ENCODE results near the gene PDE11A.

PDE11A gene

DNA sequence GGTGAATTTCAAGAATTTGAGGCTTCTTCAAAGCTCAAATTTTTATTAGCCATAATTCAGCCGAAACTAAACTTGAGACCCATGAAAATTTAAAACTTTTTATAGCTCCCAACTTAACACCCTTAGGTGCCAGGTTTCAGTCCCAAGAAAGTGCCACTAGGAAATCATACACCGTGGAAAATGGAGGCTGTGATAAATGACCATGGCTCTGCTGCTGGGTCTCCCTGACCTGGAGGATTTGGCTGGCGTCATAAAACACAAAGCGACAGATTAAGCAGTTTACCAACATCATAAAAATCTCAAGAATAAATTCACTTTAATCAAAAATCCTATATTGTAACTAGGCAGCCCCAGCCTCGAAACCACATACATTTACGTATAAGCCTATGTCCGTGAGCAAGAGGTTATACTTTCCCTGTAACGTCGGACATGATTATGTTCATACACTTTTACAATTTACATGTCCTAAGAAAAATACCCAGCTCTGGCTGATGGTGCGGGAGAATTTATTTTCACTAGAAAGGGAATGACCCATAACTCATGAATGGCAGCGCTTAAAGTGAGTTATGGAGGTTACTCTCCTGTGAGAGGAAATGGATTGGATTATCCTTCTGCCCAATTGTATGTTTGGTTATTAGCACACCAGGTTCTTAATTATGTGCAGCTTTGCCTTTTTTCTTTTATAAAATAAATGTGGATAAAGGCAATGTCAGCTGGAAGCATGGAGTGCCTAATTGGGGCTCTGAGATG, 350.6 kb downstream of the PDE11A start:
- no peak for DNase-seq

DNA sequence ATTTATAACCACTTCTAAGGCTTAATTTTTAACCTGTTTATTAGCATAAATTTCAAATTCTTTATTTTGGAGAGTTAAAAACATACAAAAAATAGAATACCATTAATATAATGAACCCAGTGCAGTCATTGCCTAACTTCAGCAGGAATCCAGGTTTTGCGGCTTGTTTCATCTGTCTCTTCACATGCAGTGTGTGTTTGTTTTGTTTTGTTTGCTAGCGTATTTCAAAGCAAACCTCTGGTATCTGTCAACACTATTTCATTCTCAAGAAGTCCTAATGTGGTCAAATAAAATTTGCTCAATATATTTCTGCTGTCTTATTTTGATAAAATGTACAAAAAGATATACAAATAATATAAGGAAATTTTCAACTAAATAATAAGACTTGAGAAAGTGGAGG, 351.5 kb downstream of the PDE11A start:
- DNase-seq, result no peak

DNA sequence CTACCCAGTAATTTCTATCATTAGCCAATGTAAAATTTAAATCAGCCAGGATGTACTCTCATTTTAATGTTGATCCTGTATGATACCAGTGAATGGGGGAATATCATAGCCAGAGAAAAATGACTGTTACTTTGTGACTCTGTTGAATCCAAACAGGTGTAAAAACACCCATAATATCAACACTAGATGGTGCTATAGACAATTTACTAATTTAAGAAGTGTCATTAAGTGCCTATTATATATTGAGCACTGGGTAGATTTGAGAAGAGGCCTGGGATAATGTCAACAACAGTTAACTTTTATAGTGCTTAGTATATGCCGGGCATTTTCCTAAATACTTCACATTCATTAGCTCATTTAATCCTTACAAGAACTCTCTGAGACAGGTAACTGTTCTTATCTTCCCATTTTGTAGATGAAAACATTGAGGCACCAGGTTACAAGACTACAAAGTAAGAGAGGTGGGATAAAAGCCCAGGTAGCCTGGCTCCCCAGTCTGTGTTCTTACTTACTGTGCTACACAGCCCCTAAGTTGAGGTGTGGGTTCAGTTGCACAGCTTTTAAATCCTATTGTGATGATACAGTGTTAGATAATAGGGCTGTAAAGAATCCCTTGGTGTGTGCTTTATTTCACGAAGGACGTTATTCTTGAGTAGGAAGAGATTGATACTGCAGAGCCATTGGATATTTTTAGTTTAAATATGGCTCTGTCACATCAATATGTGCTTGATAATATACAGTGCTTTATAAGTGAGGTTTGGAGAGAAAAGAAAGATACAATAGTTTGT, 354.6 kb downstream of the PDE11A start:
- DNase-seq, result no peak

DNA sequence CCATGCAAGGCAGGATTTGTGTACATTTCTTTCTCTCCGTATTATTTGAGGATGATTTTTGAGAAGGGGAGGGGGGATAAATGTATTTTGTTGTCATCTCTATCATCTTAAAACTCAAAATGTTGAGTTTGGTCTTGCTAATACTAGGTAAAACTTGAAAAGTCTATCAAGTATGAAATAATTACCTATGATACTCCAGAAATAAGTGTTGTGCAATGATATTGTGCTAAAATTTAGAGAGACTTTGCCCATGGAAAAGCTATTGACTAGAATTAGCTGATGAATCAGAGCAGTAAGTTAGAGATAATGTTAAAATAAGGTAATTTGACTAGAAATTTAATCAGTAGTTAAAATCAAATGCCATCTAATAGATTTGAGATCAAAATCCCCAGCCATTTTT, 356.1 kb downstream of the PDE11A start:
- no peak for DNase-seq

DNA sequence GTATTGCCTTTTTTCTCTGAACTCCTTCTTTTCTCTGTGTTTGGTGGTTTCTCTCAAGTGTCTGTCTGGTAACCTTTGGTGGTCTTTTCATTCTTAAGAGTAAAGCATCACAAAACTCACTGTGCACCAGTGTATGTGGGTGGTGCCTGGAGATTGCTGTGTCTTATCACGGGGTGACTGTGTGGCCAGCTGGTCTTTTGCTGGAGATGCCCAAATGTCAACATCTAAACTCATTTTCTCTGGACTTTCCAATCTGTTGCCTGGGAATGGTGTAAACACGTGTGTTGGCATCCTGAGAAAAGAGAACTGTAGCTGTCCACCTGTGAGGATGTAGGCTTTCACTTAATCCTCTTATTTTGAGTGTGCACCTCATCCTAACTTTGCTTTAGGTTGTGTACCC, 356.8 kb downstream of the PDE11A start:
- no peak for DNase-seq

DNA sequence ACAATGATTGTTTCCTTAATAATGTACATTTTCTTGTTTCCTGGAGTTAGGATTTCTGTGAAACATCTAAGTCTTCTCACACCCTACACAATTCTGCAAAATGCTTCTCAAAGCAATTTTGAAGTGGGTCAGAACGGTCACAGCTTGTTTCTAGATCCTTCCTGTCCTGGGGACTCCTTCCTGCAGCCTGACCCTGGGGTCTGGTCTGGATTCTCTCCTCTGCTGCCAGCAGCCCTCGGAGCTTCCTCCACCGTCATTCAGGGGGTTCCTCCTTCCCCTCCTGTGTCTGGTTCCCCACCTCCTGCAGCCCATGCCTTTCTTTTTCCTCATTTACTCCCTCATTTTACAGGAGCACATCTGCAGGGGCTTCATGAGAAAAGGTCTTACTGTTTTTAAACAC, 357.9 kb downstream of the PDE11A start:
- DNase-seq, result no peak

DNA sequence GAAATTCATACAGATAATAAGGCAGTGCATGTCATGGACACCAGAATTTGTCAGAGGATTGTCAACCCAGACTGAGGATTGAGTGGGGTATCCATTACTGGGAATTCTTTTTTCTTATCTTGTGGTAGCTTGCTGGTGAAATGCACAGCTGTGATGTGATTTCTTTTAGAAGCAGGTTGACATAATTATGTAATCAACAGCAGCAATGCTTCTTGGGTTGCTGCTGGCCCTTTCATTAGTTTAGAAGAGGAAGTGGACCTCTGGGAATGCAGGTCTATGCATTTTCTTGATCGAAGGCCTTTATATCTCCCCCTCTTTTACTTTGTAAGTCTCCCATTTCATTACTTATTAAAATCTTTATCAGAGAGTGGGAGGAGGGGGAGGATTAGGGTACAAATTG, 360.1 kb downstream of the PDE11A start:
- DNase-seq, result no peak

DNA sequence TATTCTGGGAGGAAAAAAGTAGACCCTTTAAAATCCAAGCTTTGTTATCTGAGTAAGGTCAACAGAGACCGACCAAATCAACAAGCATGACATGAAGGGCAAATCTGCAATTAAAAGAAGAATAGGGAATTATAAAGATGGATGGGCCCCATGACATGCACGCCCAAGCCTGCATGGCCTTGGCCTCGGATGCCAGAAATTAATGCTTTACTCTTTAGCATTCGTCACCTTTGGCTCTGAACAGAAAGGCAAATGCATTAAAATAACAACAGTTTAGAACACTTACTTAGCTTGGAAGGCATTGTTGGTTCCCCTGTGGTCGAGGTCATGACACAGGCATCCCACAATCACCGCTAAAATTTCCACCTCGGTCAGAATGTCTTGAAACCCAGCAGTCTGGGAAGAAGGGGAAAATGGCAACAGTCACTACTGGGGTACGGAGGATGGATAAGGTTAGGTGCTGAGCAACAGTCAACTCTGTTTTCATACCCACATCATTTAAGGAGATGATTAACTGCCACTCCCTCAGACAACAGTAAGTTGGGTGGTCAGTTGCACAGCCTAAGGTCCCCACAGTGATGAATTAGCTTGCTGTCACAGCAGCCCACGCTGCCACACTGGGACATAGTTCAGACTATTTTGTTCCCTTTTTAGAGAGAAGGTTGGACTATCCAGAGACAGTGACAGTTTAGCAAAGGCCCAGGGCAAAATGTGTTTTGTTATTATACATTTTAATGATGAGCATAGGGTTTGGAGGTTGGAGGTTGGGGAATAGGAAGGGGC, 360.9 kb downstream of the PDE11A start:
- DNase-seq, result no peak

DNA sequence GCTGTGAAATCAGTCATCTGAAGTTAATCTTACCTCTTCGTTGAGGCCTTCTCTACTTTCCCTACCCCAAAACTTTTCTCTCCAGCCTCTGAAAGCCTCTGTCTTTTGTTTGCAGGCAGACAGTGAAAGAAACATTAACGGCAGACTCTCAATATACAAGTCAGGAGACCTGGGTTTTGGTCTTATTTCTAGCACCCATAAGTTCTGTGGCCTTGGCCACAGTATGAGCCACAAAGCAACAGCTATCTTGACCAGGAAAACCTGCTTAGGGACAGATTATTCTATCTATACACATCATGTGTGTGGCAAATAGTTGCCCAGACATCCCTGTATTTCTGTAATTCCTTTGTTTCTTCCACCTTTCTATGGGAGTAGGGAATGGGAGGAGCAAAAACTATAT, 361.7 kb downstream of the PDE11A start:
- DNase-seq, result no peak

DNA sequence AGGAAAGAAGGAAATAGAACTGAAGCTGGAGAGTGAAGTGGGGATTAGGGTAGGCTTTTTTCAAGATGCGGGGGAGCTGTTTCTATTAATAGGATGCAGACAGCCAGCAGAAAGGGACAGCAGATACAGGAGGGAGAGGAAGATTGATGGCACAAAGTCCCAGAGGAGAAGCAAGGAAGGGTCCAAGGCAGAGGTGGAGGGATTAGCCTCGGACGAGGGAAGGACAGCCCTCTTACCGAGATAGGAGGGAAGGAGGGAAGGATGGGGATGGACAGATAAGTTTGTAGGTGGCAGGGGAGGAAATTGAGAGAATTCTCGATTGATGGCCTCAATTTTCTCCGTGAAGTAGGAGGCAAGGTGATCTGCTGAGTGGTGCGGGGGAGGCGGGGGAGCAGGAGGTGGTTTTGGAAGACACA, 362.6 kb downstream of the PDE11A start:
- no peak for DNase-seq

DNA sequence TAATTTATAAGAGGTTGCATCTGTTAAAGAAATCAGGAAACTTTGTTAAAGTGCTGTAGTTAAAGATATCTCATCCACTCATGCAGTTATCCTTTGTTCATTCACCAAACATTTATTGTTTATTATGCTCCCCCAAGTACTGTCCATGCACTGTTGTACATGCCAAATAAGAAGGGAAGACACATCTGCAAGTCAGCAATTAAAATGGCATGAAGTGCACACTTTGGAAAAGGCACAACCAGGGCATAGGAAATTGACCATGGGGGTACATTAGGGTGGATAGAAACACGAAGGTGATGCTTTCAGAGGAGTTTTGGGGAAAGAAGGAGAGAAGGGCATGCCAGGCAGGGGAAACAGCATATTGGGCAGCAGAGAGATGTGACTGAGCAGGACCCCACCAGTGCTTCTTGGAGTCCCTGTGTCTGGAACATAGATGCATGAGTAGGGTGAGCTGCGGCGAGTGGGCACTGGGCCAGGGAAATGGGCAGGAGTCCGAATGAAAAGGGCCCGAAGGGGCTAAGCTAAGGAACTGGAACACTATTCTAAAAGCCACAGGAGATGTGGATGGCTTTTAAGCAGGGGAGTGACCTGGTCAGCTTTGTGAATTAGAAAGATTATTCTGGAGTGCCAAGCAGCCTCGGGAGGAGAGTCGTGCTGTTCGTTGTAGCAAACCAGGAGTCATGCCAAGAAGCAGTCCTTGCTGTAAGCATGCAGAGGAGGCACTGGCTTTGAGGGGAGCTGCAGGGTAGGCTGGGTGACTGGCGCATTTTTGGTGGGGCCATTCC, 363.7 kb downstream of the PDE11A start:
- no peak for DNase-seq

DNA sequence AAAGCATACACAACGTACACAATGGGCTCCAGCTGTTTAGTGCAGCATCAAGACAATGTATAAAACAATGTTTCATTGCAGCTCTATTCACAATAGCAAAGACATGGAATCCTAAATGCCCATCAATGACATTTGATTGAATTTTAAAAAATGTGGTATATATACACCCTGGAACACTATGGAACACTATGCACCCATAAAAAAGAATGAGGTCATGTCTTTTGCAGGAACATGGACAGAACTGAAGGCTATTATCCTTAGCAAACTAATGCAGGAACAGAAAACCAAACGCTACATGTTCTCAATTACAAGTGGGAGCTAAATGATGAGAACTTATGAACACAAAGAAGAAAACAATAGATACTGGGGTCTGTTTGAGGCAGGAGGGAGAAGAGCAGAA, 364.5 kb downstream of the PDE11A start:
- no peak for DNase-seq

DNA sequence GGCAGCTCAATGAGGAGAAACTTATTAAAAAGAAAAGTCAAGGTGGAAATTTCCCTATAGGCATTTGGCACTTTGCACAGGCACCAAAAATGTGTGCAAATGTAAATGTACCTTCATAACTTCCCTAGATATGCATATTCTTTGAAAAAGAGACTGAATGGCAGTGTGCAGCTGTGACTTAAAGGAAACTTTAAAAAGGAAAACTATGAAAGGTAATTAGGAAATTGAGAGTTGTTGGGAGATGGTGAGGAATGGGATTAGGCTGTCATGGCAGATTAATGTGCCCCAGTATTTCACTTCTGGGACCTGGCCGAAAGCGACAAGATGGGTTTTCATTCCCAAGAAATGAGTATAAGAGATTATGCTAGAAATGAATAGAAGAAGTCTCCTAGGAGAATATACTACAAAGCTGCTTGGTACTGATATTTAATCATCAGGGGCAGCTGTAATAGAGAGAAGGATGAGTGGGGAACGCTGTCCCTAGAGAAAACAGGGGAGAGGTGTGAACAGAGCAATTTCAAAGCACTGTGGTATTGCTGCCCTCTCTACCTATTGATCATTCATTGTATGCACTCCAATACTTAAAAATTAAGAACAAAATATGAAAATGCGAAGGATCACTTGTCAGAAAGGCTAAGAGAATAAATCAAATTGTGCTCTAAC, 366.9 kb downstream of the PDE11A start:
- no peak for DNase-seq

DNA sequence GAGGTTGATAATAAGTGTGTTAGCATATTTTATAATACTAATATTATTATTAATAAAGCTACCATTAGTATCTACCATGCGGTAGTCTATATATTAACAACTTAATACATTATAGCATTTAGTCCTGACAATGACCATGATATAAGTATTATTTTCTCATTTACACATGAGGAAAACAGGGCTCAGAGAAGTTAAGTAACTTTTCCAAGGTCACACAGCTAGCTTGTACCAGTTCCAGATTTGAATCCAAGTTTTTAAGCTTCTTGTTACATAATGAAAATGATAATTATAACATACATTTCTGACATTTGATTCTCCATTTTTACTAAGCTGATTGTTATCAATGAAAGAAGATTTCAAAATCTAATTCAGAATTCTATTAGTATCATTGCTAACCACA, 369.4 kb downstream of the PDE11A start:
- no peak for DNase-seq

DNA sequence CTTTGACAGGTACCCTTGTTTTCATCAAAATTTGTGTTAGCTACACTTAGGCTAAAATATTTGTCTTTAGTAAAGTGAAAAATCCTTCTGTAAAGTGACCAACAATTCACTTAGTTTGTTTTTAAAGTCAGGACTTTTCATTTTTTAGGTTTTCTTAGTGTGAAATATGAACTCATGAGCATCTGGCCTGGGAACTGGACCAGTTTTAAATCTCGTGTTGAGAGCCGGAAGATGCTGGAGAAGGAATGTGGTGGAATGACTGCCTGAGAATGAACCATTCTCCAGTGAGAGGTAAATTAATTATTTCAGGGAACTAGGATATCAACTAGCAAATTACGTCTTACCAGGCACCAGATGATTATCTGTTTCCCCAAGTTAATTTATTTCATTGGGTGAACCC, 374.3 kb downstream of the PDE11A start:
- no peak for DNase-seq

DNA sequence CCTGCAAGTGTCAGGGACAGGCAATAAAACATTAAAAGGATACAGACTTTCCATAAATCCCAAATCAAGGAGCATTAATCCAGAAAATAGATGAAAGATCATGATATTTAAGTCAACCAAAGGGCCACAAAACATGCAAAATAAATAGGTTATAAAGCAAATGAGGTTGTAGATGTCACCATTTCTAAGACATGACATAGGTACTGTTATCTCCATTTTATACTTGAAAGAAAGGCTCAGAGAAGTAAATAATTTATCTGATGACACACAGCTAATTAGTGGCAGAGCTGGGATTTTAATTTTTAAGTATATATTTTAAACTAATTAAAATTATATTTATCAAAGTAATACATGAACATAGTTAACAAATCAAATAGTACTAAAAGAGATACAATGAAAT, 378.2 kb downstream of the PDE11A start:
- DNase-seq, result no peak

DNA sequence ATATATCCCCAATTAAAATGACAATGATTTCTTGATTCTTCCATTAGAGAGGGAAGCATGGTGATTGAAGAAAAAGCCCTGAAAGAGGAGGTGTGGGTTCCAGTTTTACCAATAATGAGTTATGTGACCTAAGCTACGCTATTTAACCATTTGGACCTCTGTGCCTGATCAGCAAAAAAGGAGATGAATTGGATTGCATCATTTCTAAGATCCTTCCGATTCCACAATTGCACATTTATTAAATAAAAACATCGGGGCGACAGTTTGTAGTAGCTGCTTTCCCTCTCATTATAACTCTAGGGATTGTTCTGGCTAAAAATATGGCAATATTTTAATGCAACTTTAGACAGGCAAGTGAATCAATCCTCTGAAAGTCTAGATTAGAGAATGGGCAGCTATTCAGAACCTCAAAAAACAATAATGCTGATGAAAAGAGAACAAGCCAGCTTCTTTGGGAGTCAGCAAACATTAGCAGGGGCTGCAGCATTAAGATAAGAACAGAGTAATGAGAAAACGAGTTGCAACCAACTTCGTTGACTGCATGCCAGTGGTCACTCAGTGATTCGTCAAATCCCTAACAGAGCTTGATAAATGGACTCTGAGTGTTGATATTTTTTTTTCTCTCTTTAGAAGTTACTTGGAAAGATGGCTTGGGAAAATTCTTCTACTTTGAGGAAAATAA, 378.8 kb downstream of the PDE11A start:
- DNase-seq, result no peak

DNA sequence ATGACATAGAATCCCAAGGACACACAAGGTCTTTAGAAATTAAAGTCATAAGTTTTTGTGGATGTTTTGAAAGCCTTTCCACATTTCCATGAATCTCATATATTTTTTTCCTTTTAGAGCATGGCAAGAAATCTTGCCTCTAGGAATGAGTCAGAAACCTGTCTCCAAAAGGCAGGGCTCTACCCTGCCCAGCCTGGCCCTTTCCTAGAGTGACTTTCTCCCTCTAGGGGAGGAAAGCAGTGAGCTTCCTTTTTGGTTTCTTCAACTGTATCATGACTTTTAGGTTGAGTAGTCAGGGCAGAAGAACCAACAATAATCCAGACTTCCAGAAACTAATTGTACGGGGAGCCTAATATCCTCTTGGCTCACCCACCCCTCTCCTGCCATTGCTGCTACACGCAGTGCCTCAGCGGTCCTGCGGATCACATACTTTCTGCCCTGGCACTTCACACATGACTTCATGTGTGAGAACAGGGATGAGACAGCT, 379.8 kb downstream of the PDE11A start:
- DNase-seq, result no peak

DNA sequence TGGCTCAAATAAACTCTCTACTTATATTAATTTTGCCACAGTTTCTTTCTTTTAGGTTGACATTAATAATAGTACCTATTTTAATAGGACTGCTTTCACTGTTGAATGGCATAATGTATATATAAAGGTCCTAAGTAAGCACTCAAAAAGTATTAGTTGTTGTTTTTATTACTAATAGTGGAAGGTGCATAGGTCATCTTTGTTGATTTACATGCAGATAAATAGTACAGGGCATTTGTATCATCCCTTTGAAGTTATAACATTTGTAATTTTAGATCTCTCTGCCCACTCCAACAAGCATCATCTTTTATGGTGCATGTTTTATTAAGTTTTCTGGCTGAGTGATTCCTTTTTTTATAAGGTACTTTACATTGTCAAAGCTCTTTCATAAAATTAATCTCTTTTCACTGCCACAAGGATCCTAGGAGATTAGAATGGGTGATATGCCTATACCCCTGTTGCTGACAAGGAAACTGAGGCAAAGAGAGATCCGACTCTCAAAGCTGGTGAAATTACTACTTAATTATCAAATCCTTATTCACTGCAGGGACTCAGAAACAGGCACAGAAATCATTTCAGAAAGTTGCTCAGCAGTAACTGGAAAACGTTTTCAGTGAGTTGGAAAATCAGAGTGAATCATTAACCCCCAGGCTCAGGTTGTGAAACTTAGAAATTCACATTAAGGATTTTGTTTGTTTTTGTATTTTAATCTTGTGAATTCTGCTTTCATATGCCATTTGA, 380.4 kb downstream of the PDE11A start:
- no peak for DNase-seq

DNA sequence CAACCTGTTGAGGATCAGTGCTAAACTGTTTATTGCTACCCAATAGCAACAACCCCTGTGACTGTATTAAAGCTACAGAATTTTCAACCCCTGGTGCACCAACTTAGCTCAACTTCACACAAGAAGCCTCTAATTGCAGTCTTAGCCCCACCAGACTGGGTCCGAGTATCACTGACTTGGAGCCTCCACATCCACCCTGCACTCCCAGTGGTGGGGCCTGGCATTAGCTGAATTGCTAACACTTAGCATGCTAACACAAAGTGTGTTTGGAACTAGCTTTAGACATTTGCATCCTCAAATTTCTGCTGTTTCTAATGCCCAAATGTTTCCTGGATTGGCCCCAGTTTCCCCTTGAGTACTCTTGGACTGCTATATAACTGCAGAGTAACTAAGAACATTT, 381.4 kb downstream of the PDE11A start:
- DNase-seq, result no peak

DNA sequence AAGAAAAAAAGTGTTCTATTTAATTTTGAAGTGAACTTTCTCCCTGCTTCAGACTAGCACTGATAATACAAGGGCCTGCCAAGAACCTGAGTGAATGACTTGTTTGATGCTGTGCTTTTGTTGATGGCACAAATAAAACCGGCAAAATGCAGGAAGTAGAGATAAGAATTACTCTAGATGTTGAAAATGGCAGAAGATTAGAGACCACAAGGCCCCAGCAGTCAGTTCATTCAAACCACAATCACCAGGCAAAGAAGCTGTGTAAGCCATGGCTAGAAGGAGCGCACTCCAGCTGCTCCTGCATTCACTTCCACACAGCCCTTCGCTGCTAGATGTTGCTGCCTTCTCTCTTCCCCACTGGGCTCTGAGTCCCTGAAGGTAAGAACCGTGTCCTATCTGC, 383.0 kb downstream of the PDE11A start:
- DNase-seq, result no peak
